Ishikawa (cell line): ENCODE measurements around the gene DDX31.

ENCODE experiments used
- CEBPB ChIP-seq: IDR thresholded peaks from 2 replicates; pipeline ENCODE4 v1.6.1; 2012
- CREB1 ChIP-seq: IDR thresholded peaks from 2 replicates; pipeline ENCODE4 v1.6.1; 2012; ENCODE audit warnings: low read depth
- EGR1 ChIP-seq: IDR thresholded peaks from 2 replicates; pipeline ENCODE4 v1.6.1; 2012
- EP300 ChIP-seq: IDR thresholded peaks from 2 replicates; pipeline ENCODE4 v1.6.1; 2012; ENCODE audit warnings: borderline replicate concordance
- FOXM1 ChIP-seq: IDR thresholded peaks from 2 replicates; pipeline ENCODE4 v1.6.1; 2012; ENCODE audit warnings: low read depth, borderline replicate concordance
- MAX ChIP-seq: IDR thresholded peaks from 2 replicates; pipeline ENCODE4 v1.6.1; 2012
- NFIC ChIP-seq: IDR thresholded peaks from 2 replicates; pipeline ENCODE4 v1.6.1; 2012
- RAD21 ChIP-seq: IDR thresholded peaks from 2 replicates; pipeline ENCODE4 v1.6.1; 2012; ENCODE audit warnings: low read depth
- TAF1 ChIP-seq: IDR thresholded peaks from 2 replicates; pipeline ENCODE4 v1.6.1; 2012; ENCODE audit warnings: low read depth, mild to moderate bottlenecking
- TCF12 ChIP-seq: IDR thresholded peaks from 2 replicates; pipeline ENCODE4 v1.6.1; 2012; ENCODE audit warnings: low read depth
- TEAD4 ChIP-seq: IDR thresholded peaks from 2 replicates; pipeline ENCODE4 v1.6.1; 2012
- YY1 ChIP-seq: IDR thresholded peaks from 2 replicates; pipeline ENCODE4 v1.6.1; 2012; ENCODE audit warnings: low read depth
- ZBTB7A ChIP-seq: IDR thresholded peaks from 2 replicates; pipeline ENCODE4 v1.6.1; 2012; ENCODE audit warnings: low read depth
- TF ChIP-seq, protein P1 (sequence below): IDR thresholded peaks from 2 replicates; pipeline ENCODE4 v1.6.1; 2012; ENCODE audit warnings: low read depth, mild to moderate bottlenecking
- TF ChIP-seq, protein P2 (sequence below): IDR thresholded peaks from 2 replicates; pipeline ENCODE4 v1.6.1; 2012

DDX31 gene

DNA sequence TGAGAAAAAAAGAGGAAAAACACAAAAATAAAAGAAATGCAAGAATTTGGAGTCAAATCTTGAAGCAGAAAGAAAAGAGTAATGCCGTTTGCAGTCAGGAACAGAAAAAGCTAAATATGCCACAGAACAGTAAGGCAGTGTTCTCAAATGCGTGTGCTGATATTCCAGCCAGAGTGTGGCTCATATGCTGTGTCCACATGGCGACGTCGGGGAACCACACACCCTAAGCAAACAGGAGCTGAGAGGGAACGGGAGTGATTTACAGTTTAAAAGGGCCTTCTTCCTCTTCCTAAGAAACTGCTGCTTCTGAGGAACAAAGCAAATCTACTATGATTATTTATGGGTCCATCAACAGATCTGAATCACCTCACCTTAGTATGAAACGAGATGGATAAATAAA is 42.7 kb downstream of the DDX31 start:
- TF ChIP-seq EGR1 (no peak), TEAD4 (no peak)

DNA sequence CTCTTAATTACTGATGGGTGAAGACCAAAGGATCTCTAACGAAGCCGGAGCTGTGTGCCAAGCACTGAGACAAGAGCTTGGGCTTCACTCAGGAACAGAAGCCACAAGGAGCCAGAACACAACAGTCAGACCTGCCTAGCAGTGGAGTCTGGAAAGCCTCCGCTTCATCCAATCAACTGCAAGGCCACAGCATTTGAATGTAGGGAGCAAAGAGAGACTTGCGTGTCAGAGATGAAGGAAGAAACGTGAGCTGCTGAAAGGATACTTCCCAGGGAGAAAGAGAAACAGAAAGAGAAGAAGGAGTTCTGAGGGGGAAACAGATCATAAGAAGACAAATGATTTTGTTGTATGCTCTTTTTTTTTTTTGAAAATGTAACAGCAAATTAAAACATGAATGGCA is 43.5 kb downstream of the DDX31 start:
- TF ChIP-seq NFIC (no peak), TCF12 (no peak), EP300 (no peak), EGR1 (no peak), ZBTB7A (no peak), CREB1 (no peak), TEAD4 (no peak), CEBPB (no peak), TAF1 (no peak), FOXM1 (no peak), MAX (no peak), YY1 (no peak), RAD21 (no peak)
- TF ChIP-seq, protein P1, sequence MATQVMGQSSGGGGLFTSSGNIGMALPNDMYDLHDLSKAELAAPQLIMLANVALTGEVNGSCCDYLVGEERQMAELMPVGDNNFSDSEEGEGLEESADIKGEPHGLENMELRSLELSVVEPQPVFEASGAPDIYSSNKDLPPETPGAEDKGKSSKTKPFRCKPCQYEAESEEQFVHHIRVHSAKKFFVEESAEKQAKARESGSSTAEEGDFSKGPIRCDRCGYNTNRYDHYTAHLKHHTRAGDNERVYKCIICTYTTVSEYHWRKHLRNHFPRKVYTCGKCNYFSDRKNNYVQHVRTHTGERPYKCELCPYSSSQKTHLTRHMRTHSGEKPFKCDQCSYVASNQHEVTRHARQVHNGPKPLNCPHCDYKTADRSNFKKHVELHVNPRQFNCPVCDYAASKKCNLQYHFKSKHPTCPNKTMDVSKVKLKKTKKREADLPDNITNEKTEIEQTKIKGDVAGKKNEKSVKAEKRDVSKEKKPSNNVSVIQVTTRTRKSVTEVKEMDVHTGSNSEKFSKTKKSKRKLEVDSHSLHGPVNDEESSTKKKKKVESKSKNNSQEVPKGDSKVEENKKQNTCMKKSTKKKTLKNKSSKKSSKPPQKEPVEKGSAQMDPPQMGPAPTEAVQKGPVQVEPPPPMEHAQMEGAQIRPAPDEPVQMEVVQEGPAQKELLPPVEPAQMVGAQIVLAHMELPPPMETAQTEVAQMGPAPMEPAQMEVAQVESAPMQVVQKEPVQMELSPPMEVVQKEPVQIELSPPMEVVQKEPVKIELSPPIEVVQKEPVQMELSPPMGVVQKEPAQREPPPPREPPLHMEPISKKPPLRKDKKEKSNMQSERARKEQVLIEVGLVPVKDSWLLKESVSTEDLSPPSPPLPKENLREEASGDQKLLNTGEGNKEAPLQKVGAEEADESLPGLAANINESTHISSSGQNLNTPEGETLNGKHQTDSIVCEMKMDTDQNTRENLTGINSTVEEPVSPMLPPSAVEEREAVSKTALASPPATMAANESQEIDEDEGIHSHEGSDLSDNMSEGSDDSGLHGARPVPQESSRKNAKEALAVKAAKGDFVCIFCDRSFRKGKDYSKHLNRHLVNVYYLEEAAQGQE: no peak
- TF ChIP-seq, protein P2, sequence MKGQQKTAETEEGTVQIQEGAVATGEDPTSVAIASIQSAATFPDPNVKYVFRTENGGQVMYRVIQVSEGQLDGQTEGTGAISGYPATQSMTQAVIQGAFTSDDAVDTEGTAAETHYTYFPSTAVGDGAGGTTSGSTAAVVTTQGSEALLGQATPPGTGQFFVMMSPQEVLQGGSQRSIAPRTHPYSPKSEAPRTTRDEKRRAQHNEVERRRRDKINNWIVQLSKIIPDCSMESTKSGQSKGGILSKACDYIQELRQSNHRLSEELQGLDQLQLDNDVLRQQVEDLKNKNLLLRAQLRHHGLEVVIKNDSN: no peak

DNA sequence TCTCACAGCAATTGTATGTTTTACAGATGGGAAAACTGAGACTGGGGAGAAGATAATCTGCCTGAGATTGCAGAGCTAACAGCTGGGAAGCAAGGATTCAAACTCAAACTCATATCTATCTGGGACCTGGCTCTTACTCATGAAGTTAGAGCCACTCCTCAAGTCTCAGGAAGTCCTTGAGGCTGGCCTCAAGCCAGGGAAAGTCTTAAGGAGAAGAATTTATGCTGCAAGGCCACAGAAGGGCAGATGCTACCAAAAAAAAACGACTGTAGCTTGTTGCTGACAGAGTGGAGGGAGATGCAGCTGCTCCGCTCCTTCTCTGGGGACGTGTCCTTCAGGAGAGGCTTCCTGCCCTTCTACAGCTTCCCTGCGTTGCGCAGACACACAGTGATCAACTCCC is 47.6 kb downstream of the DDX31 start:
- no peak for TF ChIP-seq ZBTB7A
- TF ChIP-seq TCF12: no peak
- TF ChIP-seq, protein P1: no peak
- TF ChIP-seq CREB1: no peak
- TF ChIP-seq RAD21: no peak
- TF ChIP-seq, protein P2: no peak
- no peak for TF ChIP-seq EGR1
- TF ChIP-seq CEBPB: no peak
- TF ChIP-seq TAF1: no peak
- no peak for TF ChIP-seq YY1
- TF ChIP-seq MAX: no peak
- no peak for TF ChIP-seq NFIC
- no peak for TF ChIP-seq TEAD4
- TF ChIP-seq FOXM1: no peak
- no peak for TF ChIP-seq EP300

DNA sequence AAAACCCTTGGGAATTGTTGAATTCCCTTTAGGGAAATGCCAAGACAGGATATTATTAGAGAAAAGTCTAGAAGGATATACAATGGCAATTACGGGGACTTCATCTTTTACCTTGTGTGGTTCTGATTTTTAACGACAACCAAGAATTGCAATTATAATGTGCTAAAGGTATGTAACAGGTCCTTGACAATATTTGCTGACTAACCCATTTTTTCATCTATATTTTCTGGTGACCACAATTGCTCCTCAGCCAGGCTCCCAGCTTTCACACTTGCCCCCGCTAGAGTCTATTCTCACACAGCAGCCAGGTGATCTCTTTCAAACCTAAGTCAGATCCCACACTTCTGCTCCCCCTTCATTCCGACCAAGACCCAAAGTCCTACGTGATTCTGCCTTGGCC is 53.1 kb downstream of the DDX31 start:
- no peak for TF ChIP-seq CREB1
- no peak for TF ChIP-seq FOXM1
- TF ChIP-seq, protein P2: no peak
- TF ChIP-seq MAX: no peak
- no peak for TF ChIP-seq EGR1
- no peak for TF ChIP-seq TEAD4
- TF ChIP-seq EP300: no peak
- no peak for TF ChIP-seq TCF12
- no peak for TF ChIP-seq TAF1
- TF ChIP-seq, protein P1: no peak
- TF ChIP-seq YY1: no peak
- no peak for TF ChIP-seq CEBPB
- TF ChIP-seq ZBTB7A: no peak
- TF ChIP-seq NFIC: no peak
- no peak for TF ChIP-seq RAD21

DNA sequence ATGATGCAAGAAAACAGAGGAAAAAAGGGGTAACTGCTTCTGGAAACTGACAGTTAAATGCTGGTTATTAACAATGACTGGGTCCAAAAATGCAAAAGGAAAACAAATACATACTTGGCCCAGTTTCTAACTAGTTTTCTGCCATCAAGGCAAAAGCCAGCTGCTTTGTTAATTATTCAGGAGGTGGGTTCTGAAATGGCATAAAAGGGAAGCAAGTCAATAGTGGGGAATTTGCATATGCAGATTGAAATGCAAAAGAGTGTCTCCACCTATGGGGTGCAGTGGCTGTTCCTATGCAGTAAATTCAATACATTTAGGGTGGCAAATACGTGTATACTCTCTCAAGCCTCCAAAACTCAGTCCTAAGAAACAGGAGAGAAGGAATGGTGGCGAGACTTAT is 54.0 kb downstream of the DDX31 start:
- no peak for TF ChIP-seq FOXM1
